Hepatocyte (in vitro differentiated cells): Measurements from ENCODE around the gene C12orf42.

Source experiments
- EZH2 ChIP-seq: fragments of 200-600 bp; sonication (generic); IDR thresholded peaks from 2 replicates; pipeline ENCODE4 v1.6.1; 2016; ENCODE audit warnings: antibody characterized with exemption, mild to moderate bottlenecking, borderline replicate concordance
- EZH2phosphoT487 ChIP-seq: fragments of 200-600 bp; sonication (generic); IDR thresholded peaks from one replicate; pipeline ENCODE4 v1.6.1; 2018; ENCODE audit warnings: antibody characterized with exemption, mild to moderate bottlenecking, low read depth, moderate library complexity; ENCODE audit not compliant: unreplicated experiment, severe bottlenecking
- TF ChIP-seq, protein P1 (sequence below): fragments of 200-600 bp; sonication (generic); IDR thresholded peaks from 2 replicates; pipeline ENCODE4 v1.5.1; 2016; ENCODE audit warnings: antibody characterized with exemption, mild to moderate bottlenecking; ENCODE audit not compliant: poor library complexity

GRCh38 chr12:103494734-103495468 lies 867 bp downstream of the C12orf42 start:
- TF ChIP-seq, protein P1, sequence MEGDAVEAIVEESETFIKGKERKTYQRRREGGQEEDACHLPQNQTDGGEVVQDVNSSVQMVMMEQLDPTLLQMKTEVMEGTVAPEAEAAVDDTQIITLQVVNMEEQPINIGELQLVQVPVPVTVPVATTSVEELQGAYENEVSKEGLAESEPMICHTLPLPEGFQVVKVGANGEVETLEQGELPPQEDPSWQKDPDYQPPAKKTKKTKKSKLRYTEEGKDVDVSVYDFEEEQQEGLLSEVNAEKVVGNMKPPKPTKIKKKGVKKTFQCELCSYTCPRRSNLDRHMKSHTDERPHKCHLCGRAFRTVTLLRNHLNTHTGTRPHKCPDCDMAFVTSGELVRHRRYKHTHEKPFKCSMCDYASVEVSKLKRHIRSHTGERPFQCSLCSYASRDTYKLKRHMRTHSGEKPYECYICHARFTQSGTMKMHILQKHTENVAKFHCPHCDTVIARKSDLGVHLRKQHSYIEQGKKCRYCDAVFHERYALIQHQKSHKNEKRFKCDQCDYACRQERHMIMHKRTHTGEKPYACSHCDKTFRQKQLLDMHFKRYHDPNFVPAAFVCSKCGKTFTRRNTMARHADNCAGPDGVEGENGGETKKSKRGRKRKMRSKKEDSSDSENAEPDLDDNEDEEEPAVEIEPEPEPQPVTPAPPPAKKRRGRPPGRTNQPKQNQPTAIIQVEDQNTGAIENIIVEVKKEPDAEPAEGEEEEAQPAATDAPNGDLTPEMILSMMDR: no peak
- no peak for TF ChIP-seq EZH2phosphoT487
- no peak for TF ChIP-seq EZH2
